Endodermal cell (in vitro differentiated cells): Measurements from ENCODE around the gene SMOC2. TPM values are rescaled to one million over a fixed set of nuclear protein-coding genes. Genes with fewer than 3 reads are reported as not detected.

ENCODE experiments used
- DNase-seq: peaks from one replicate; pipeline ENCODE4 v3.0.0-alpha.2; 2017
- H3K27ac ChIP-seq: 2 replicates; pipeline ENCODE4 v1.5.1; 2013; ENCODE audit warnings: mild to moderate bottlenecking, low read depth, low read length, moderate library complexity
- H3K27me3 ChIP-seq: 2 replicates; pipeline ENCODE4 v1.6.1; 2013; ENCODE audit warnings: mild to moderate bottlenecking, low read length, moderate library complexity; ENCODE audit not compliant: insufficient read depth, control insufficient read depth, poor library complexity, severe bottlenecking
- H3K36me3 ChIP-seq: 2 replicates; pipeline ENCODE4 v1.7.0; 2013; ENCODE audit warnings: mild to moderate bottlenecking, low read length, moderate library complexity; ENCODE audit not compliant: control insufficient read depth, insufficient read depth
- H3K4me1 ChIP-seq: one replicate; pipeline ENCODE4 v1.7.0; 2013; ENCODE audit warnings: low read length; ENCODE audit not compliant: control insufficient read depth, insufficient read depth
- H3K4me3 ChIP-seq: 2 replicates; pipeline ENCODE4 v1.5.1; 2013; ENCODE audit warnings: mild to moderate bottlenecking, low read length, moderate library complexity
- H3K9ac ChIP-seq: 2 replicates; pipeline ENCODE4 v1.6.1; 2013; ENCODE audit warnings: mild to moderate bottlenecking, low read length, moderate library complexity; ENCODE audit not compliant: poor library complexity, severe bottlenecking; ENCODE audit errors: extremely low read depth
- H3K9me3 ChIP-seq: 2 replicates; pipeline ENCODE4 v1.6.1; 2013; ENCODE audit warnings: mild to moderate bottlenecking, low read length, moderate library complexity; ENCODE audit not compliant: control insufficient read depth
- H3K27ac Mint-ChIP-seq: 2 replicates; pipeline ENCODE4 v1.8.0; 2020; ENCODE audit warnings: mixed read lengths
- H3K27me3 Mint-ChIP-seq: 2 replicates; pipeline ENCODE4 v1.8.0; 2021; ENCODE audit warnings: mild to moderate bottlenecking, mixed read lengths; ENCODE audit not compliant: insufficient read depth
- H3K36me3 Mint-ChIP-seq: 2 replicates; pipeline ENCODE4 v1.8.0; 2020; ENCODE audit warnings: low read depth, mixed read lengths
- H3K4me1 Mint-ChIP-seq: 2 replicates; pipeline ENCODE4 v1.8.0; 2020; ENCODE audit warnings: mixed read lengths
- H3K4me3 Mint-ChIP-seq: 2 replicates; pipeline ENCODE4 v1.8.0; 2020; ENCODE audit warnings: mild to moderate bottlenecking, moderate library complexity, mixed read lengths
- H3K9me3 Mint-ChIP-seq: 2 replicates; pipeline ENCODE4 v1.8.0; 2020; ENCODE audit warnings: mild to moderate bottlenecking, mixed read lengths
- WGBS, 2 experiments: methylation state at CpG; one replicate each; pipeline versions ENCODE4 v1.1.5 to v1.1.7; 2013; ENCODE audit warnings: missing lambda C conversion rate in 2 of 2, mixed read lengths in 1 of 2; ENCODE audit not compliant: insufficient coverage in 1 of 2, insufficient read length in 1 of 2; 5-methylcytosine and 5-hydroxymethylcytosine counted together
- total RNA-seq, 2 donors: library from RNA; stranded (reverse); fragmentation: NEBNext Ultra II Directional in 1 of 2; extraction: Animal tissue kit (Norgen Biotek cat#: 25700) in 1 of 2; gene quantifications; 2 replicates in 1 of 2; 3 replicates in 1 of 2; pipeline ENCODE4 v1.2.1, GENCODE V29; 2021
- TF ChIP-seq, protein P1 (sequence below): fragments of 200-600 bp; sonication (generic); conservative IDR thresholded peaks from 2 replicates; pipeline ENCODE4 v1.5.0; 2021; ENCODE audit warnings: antibody characterized with exemption, mild to moderate bottlenecking

Gene SMOC2
- total RNA-seq, 2 donors from 2014 or later: 0.20 TPM; not detected in 1

DNA sequence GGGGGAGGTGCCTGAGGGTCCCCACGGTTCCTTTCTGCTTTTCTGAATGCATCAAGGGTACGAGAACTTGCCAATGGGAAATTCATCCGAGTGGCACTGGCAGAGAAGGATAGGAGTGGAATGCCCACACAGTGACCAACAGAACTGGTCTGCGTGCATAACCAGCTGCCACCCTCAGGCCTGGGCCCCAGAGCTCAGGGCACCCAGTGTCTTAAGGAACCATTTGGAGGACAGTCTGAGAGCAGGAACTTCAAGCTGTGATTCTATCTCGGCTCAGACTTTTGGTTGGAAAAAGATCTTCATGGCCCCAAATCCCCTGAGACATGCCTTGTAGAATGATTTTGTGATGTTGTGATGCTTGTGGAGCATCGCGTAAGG, 226.4 kb downstream of the SMOC2 start:
- TF ChIP-seq, protein P1, sequence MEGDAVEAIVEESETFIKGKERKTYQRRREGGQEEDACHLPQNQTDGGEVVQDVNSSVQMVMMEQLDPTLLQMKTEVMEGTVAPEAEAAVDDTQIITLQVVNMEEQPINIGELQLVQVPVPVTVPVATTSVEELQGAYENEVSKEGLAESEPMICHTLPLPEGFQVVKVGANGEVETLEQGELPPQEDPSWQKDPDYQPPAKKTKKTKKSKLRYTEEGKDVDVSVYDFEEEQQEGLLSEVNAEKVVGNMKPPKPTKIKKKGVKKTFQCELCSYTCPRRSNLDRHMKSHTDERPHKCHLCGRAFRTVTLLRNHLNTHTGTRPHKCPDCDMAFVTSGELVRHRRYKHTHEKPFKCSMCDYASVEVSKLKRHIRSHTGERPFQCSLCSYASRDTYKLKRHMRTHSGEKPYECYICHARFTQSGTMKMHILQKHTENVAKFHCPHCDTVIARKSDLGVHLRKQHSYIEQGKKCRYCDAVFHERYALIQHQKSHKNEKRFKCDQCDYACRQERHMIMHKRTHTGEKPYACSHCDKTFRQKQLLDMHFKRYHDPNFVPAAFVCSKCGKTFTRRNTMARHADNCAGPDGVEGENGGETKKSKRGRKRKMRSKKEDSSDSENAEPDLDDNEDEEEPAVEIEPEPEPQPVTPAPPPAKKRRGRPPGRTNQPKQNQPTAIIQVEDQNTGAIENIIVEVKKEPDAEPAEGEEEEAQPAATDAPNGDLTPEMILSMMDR: no peak
- Histone ChIP-seq H3K9ac (no peak overlapping the region), H3K4me1 (no peaks in the 10 kb centered on the region), H3K4me3 (no peak overlapping the region), H3K27me3 (no peaks in the 10 kb centered on the region), H3K27ac (no peak overlapping the region), H3K9me3 (no peaks in the 10 kb centered on the region), H3K36me3 (no peaks in the 10 kb centered on the region)
- Mint-ChIP-seq H3K4me1 (peaks cover 5% of the 10 kb centered on the region), H3K27me3 (peaks cover under 1% of the 10 kb centered on the region), H3K4me3 (no peak overlapping the region), H3K27ac (no peak overlapping the region), H3K9me3 (no peaks in the 10 kb centered on the region), H3K36me3 (no peaks in the 10 kb centered on the region)
- DNase-seq: no peak
- 91 to 92% methylated on average over 6 to 7 of the region's 7 CpGs for WGBS, 2 experiments

DNA sequence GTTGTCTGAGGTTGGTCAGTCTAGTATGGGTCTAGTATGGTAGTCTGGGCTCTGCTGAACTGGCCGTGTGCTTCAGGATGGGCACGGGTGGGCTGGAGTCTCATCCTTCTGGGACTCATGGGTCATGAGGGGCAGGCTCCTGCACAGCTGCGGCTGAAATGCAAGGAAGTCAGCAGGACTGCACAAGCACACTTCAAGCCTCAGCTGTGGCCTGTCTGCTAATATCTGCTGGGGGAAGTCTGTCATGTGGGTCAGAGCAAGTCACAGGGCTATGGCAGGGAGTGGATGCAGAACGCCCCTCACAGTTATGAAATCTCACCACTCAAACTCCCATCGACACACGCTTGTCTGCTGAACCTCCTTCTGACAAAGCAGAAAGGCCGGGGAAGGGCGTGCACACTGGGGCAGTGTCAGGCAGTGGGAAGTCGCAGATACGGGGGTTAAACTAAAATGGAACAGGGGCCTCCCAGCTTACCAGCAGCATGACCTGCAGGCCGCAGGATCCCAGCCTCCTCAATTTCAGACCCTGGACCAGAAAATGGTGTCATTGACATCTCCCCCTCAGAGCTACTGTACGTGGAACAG, 229.5 kb downstream of the SMOC2 start:
- Histone ChIP-seq H3K36me3 (no peaks in the 10 kb centered on the region), H3K27ac (no peak overlapping the region), H3K4me3 (no peak overlapping the region), H3K9ac (no peak overlapping the region), H3K4me1 (no peaks in the 10 kb centered on the region), H3K9me3 (no peaks in the 10 kb centered on the region), H3K27me3 (no peaks in the 10 kb centered on the region)
- Mint-ChIP-seq H3K4me1 (no peaks in the 10 kb centered on the region), H3K27me3 (no peaks in the 10 kb centered on the region), H3K36me3 (no peaks in the 10 kb centered on the region), H3K27ac (no peak overlapping the region), H3K9me3 (no peaks in the 10 kb centered on the region), H3K4me3 (no peak overlapping the region)
- no peak for DNase-seq
- 95 to 96% methylated on average over 9 to 12 of the region's 12 CpGs for WGBS, 2 experiments
- TF ChIP-seq, protein P1: no peak

DNA sequence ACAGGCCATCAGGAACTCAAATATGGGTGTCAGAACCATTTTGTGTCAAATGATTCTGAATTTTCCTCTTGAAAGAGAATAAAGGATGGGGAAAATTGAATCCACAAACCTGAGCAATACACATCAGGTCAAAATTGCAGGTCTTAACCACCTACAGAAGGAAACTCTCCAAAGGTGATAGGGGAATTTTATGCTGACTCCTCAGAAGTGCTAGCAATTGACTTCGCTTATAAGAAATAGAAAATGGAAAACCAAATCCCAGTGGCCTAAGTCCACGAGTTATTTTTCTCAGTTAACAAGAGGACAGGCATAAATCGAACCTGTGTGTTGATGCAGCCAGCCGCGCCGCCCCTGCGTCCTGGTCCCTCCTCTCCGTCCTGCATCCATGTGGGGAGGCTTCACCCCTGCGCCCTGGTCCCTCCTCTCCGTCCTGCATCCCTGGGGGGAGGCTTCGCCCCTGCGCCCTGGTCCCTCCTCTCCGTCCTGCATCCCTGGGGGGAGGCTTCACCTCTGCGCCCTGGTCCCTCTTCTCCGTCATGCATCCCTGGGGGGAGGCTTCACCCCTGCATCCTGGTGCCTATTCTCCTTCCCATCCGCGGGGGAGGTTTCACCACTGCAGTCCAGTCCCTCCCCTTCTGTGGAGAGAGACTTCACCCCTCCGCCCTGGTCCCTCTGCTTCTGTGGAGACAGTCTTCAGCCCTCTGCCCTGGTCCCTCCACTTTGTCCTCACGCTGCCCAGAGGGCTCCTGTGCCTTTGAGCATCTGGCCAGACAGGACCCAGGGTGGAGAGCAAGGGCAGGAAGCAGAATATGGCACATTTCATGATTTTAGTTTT, 230.3 kb downstream of the SMOC2 start:
- Mint-ChIP-seq H3K4me3 (no peak overlapping the region), H3K27me3 (no peaks in the 10 kb centered on the region), H3K36me3 (no peaks in the 10 kb centered on the region), H3K9me3 (no peaks in the 10 kb centered on the region), H3K4me1 (no peaks in the 10 kb centered on the region), H3K27ac (no peak overlapping the region)
- H3K4me1 ChIP-seq: no peaks in the 10 kb centered on the region
- no peaks in the 10 kb centered on the region for H3K9me3 ChIP-seq
- no peaks in the 10 kb centered on the region for H3K27me3 ChIP-seq
- no peaks in the 10 kb centered on the region for H3K36me3 ChIP-seq
- H3K27ac ChIP-seq: no peak overlapping the region
- WGBS, 2 experiments: 91 to 93% methylated on average over 18 to 19 of the region's 19 CpGs
- no peak overlapping the region for H3K9ac ChIP-seq
- TF ChIP-seq, protein P1: no peak
- H3K4me3 ChIP-seq: no peak overlapping the region
- DNase-seq: no peak
